ENCODE data around the gene DMXL2.
"Not testable (repeated sequence)": the region's sequence is repeated elsewhere in the genome, so short reads cannot be mapped to it uniquely, and the experiment has no call there.

The DMXL2 gene
- total RNA-seq, result 2.6 to 22.6 (median 8.7) reads per million in 9 experiments

- peaks cover 12 to 19% of the 10 kb centered on the region in 2 donors for H3K27me3 Mint-ChIP-seq
- peak; percentile 72 for ATAC-seq (replicated peaks)
- peaks cover 11 to 12% of the 10 kb centered on the region in 2 donors for H3K4me1 Mint-ChIP-seq (ENCODE audit: low read depth in 2 of 2)
Measured at GRCh38 chr15:51622604-51623370, at the start of gene DMXL2. TSS of gene DMXL2 (minus strand) at chr15:51622771. CDS start at chr15:51622545, 226 bp downstream.

GRCh38 chr15:51672155-51672687 is 49.6 kb upstream of the DMXL2 start:
- Mint-ChIP-seq H3K4me1 (ENCODE audit: low read depth in 2 of 2) (no peaks in the 10 kb centered on the region), H3K27me3 (peaks cover 28 to 46% of the 10 kb centered on the region in 2 donors), H3K4me3 (no peak overlapping the region), H3K36me3 (ENCODE audit: insufficient read depth) (peaks cover 3% of the 10 kb centered on the region), H3K27ac (no peak overlapping the region), H3K9me3 (no peaks in the 10 kb centered on the region)
- ATAC-seq (replicated peaks) (no peak), DNase-seq (no peak)

More at GRCh38 chr15:51622604-51623370, at the start of gene DMXL2:
- Mint-ChIP-seq H3K4me3 (peak within 1 kb of the TSS; percentile 87 to 89), H3K9me3 (no peaks in the 10 kb centered on the region), H3K27ac (peak within 1 kb of the TSS; percentile 74 to 87), H3K36me3 (ENCODE audit: insufficient read depth) (peaks cover 13% of the 10 kb centered on the region)
- peak; percentile 53 to 60 (median 55) for DNase-seq

- no peak for ATAC-seq (replicated peaks)
- H3K27me3 Mint-ChIP-seq, result peaks cover 32 to 49% of the 10 kb centered on the region in 2 donors
- peaks cover 3% of the 10 kb centered on the region for H3K36me3 Mint-ChIP-seq (ENCODE audit: insufficient read depth)
- no peak overlapping the region for H3K4me3 Mint-ChIP-seq
- H3K9me3 Mint-ChIP-seq, result no peaks in the 10 kb centered on the region
- H3K4me1 Mint-ChIP-seq (ENCODE audit: low read depth in 2 of 2), result no peaks in the 10 kb centered on the region
- H3K27ac Mint-ChIP-seq, result no peak overlapping the region
- DNase-seq, result no peak
Measured at GRCh38 chr15:51669381-51669780, 46.8 kb upstream of the DMXL2 start.

- peaks cover 3% of the 10 kb centered on the region for H3K36me3 Mint-ChIP-seq (ENCODE audit: insufficient read depth)
- H3K4me3 Mint-ChIP-seq, result no peak overlapping the region
- DNase-seq, result no peak
- peaks cover 32 to 49% of the 10 kb centered on the region in 2 donors for H3K27me3 Mint-ChIP-seq
- no peak for ATAC-seq (replicated peaks)
- H3K4me1 Mint-ChIP-seq (ENCODE audit: low read depth in 2 of 2), result no peaks in the 10 kb centered on the region
- H3K9me3 Mint-ChIP-seq, result no peaks in the 10 kb centered on the region
- H3K27ac Mint-ChIP-seq, result no peak overlapping the region
Measured at GRCh38 chr15:51668446-51668845, 45.9 kb upstream of the DMXL2 start.

- ATAC-seq (replicated peaks) (no peak), DNase-seq (no peak)
- H3K9me3 Mint-ChIP-seq, result no peaks in the 10 kb centered on the region
- no peaks in the 10 kb centered on the region for H3K4me1 Mint-ChIP-seq (ENCODE audit: low read depth in 2 of 2)
- H3K4me3 Mint-ChIP-seq, result no peak overlapping the region
- H3K27me3 Mint-ChIP-seq, result peaks cover 32 to 47% of the 10 kb centered on the region in 2 donors
- no peak overlapping the region for H3K27ac Mint-ChIP-seq
- peaks cover 2% of the 10 kb centered on the region for H3K36me3 Mint-ChIP-seq (ENCODE audit: insufficient read depth)
Measured at GRCh38 chr15:51667478-51667877, 44.9 kb upstream of the DMXL2 start.

GRCh38 chr15:51661072-51661471 is 38.5 kb upstream of the DMXL2 start:
- Mint-ChIP-seq H3K4me1 (ENCODE audit: low read depth in 2 of 2) (no peaks in the 10 kb centered on the region), H3K4me3 (no peak overlapping the region), H3K36me3 (ENCODE audit: insufficient read depth) (no peaks in the 10 kb centered on the region), H3K27me3 (peaks cover 0 to 7% of the 10 kb centered on the region in 2 donors), H3K9me3 (no peaks in the 10 kb centered on the region), H3K27ac (no peak overlapping the region)
- DNase-seq, result no peak
- ATAC-seq (replicated peaks), result no peak

GRCh38 chr15:51658664-51659063 is 36.1 kb upstream of the DMXL2 start:
- Mint-ChIP-seq H3K4me3 (no peak overlapping the region), H3K4me1 (ENCODE audit: low read depth in 2 of 2) (no peaks in the 10 kb centered on the region), H3K27me3 (peaks cover 4 to 16% of the 10 kb centered on the region in 2 donors), H3K36me3 (ENCODE audit: insufficient read depth) (no peaks in the 10 kb centered on the region), H3K9me3 (no peaks in the 10 kb centered on the region), H3K27ac (no peak overlapping the region)
- DNase-seq (no peak), ATAC-seq (replicated peaks) (no peak)

- not testable (repeated sequence) for DNase-seq; H3K4me1 Mint-ChIP-seq (ENCODE audit: low read depth in 2 of 2); H3K9me3 Mint-ChIP-seq; H3K36me3 Mint-ChIP-seq (ENCODE audit: insufficient read depth); ATAC-seq (replicated peaks); H3K27ac Mint-ChIP-seq; H3K4me3 Mint-ChIP-seq
- H3K27me3 Mint-ChIP-seq, result peaks cover 8 to 10% of the 10 kb centered on the region in 2 donors
Measured at GRCh38 chr15:51655401-51656057, 33.0 kb upstream of the DMXL2 start.

- no peaks in the 10 kb centered on the region for H3K4me1 Mint-ChIP-seq (ENCODE audit: low read depth in 2 of 2)
- peaks cover 8 to 10% of the 10 kb centered on the region in 2 donors for H3K27me3 Mint-ChIP-seq
- no peaks in the 10 kb centered on the region for H3K9me3 Mint-ChIP-seq
- H3K36me3 Mint-ChIP-seq (ENCODE audit: insufficient read depth), result no peaks in the 10 kb centered on the region
- H3K4me3 Mint-ChIP-seq, result no peak overlapping the region
- ATAC-seq (replicated peaks) (no peak), DNase-seq (no peak)
- no peak overlapping the region for H3K27ac Mint-ChIP-seq
Measured at GRCh38 chr15:51652084-51652668, 29.6 kb upstream of the DMXL2 start.

GRCh38 chr15:51649659-51650521 is 27.3 kb upstream of the DMXL2 start:
- Mint-ChIP-seq H3K4me1 (ENCODE audit: low read depth in 2 of 2) (no peaks in the 10 kb centered on the region), H3K27me3 (peaks cover 0 to 6% of the 10 kb centered on the region in 2 donors), H3K4me3 (no peak overlapping the region), H3K27ac (no peak overlapping the region), H3K36me3 (ENCODE audit: insufficient read depth) (no peaks in the 10 kb centered on the region), H3K9me3 (no peaks in the 10 kb centered on the region)
- DNase-seq (peak; percentile 44 to 64 (median 59)), ATAC-seq (replicated peaks) (peak; percentile 85)

GRCh38 chr15:51648643-51649042 is 26.1 kb upstream of the DMXL2 start:
- H3K4me1 Mint-ChIP-seq (ENCODE audit: low read depth in 2 of 2); H3K27ac Mint-ChIP-seq; DNase-seq; H3K9me3 Mint-ChIP-seq; H3K36me3 Mint-ChIP-seq (ENCODE audit: insufficient read depth); H3K4me3 Mint-ChIP-seq; H3K27me3 Mint-ChIP-seq; ATAC-seq (replicated peaks): not testable (repeated sequence)

- not testable (repeated sequence) for H3K36me3 Mint-ChIP-seq (ENCODE audit: insufficient read depth)
Measured at GRCh38 chr15:51648101-51648500, 25.5 kb upstream of the DMXL2 start.

GRCh38 chr15:51647128-51647562 is 24.6 kb upstream of the DMXL2 start:
- Mint-ChIP-seq H3K9me3 (no peaks in the 10 kb centered on the region), H3K4me3 (no peak overlapping the region), H3K27ac (no peak overlapping the region), H3K27me3 (peaks cover 0 to 8% of the 10 kb centered on the region in 2 donors), H3K36me3 (ENCODE audit: insufficient read depth) (no peaks in the 10 kb centered on the region), H3K4me1 (ENCODE audit: low read depth in 2 of 2) (no peaks in the 10 kb centered on the region)
- DNase-seq, result no peak
- ATAC-seq (replicated peaks), result no peak

More at GRCh38 chr15:51648101-51648500, 25.5 kb upstream of the DMXL2 start:
- DNase-seq; H3K9me3 Mint-ChIP-seq; H3K4me1 Mint-ChIP-seq (ENCODE audit: low read depth in 2 of 2); H3K27me3 Mint-ChIP-seq; H3K27ac Mint-ChIP-seq; ATAC-seq (replicated peaks); H3K4me3 Mint-ChIP-seq: not testable (repeated sequence)

All from effector memory CD8-positive, alpha-beta T cell (primary cell).